Right ventricle myocardium superior (tissue), 1 donor: ENCODE results near the gene KATNAL2. TPM values are rescaled to one million over a fixed set of nuclear protein-coding genes. Genes with fewer than 3 reads are reported as not detected.
A peak's percentile ranks its signal among the peaks of the same experiment; 100 is the strongest.
"Not testable (repeated sequence)": the region's sequence is repeated elsewhere in the genome, so short reads cannot be mapped to it uniquely, and the experiment has no call there.

Experiments used
- ATAC-seq: fragments of 200-7000 bp; cut with Tn5 transposase; one replicate; pipeline ENCODE4 v1.9.1; 2020; ENCODE audit warnings: mild to moderate bottlenecking; ENCODE audit not compliant: poor library complexity
- DNase-seq: peaks from one replicate; pipeline ENCODE4 v3.0.0-alpha.2; 2020
- intact Hi-C: fragments of 100-400 bp; cut with DNase I; formaldehyde crosslinking; loops from one replicate; pipeline ENCODE4 v1.11.2; 2022
- total RNA-seq: library from RNA; stranded (reverse); fragmentation: NEBNext Ultra II Directional; extraction: Animal tissue kit (Norgen Biotek cat#: 25700); gene quantifications from one replicate; pipeline ENCODE4 v1.2.1, GENCODE V29; 2021
- donor health status: DM: no; HTN: yes; CAD: no; lungs with severe emphysema.

KATNAL2 gene
- total RNA-seq, 1 donor from 2014 or later = 3.0 TPM

DNA sequence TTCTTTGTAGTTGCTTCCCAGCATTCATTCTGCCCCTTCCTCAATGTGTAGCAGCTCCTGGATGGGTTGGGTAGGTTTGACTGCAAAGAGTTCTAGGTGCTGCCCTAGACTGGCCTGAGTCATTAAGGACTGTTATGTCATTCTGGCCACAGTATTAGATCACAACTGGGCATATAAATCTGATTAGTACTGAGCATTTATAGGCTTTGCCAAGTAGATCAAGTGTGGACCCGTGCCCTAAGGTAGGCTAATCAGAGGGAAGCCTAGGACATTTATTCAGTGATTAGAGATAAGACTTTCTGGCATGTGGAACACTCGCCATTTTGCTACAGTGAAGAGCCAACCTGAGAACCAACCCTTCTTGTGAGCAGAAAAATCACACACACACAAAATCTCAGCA is 2.7 kb downstream of the KATNAL2 start:
- ATAC-seq (no peak), DNase-seq (no peak)
- intact Hi-C loops = no loop called here

DNA sequence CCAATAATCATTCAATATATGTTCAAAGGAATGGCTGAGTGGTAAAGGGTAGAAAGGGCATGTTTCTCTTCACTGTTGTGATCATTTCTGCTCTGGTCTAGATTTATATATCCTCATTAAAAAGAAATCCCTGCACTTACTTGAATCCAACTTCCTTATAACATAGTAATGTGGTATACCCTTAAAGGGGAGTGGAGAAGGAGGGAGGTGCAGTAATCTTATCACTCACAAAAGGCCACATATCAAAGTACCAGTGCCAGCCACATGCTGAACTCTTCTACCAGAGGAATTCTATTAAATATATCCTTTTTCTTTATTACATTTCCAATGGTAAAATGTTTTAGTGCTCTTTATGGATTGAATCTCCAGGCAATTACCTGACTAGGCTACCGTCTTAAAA is 3.3 kb downstream of the KATNAL2 start:
- intact Hi-C loops = no loop called here
- DNase-seq = no peak
- no peak for ATAC-seq

DNA sequence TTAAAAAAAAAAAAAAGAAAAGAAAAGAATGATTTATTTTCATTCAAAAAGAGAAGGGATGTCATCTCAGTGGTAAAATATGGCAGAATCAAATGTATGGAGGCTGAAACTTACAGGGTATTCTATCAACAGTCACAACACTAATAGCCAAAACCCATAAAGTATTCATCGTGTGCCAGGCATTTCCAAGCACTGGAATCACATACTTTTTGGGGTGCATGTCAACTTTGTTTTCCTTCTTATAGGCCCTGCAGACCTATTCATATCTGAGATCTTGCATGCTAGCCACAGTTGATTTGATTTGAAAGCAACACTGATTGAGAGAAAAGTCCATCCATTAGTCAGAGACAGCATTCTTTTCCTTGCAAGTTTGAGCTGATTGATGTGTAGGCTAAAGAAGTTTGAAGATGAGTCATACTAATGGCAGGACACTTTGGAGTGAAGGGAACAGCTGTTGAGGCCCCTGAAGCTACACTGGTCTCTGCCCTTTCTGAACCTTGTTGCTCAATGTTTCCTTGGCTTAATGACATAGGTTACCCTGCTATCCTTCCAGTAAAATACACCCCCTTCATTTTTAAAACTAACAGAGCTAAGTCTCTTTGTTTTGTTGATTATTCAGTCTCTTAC is 22.0 kb downstream of the KATNAL2 start:
- intact Hi-C loops = no loop called here
- ATAC-seq (no peak), DNase-seq (no peak)

DNA sequence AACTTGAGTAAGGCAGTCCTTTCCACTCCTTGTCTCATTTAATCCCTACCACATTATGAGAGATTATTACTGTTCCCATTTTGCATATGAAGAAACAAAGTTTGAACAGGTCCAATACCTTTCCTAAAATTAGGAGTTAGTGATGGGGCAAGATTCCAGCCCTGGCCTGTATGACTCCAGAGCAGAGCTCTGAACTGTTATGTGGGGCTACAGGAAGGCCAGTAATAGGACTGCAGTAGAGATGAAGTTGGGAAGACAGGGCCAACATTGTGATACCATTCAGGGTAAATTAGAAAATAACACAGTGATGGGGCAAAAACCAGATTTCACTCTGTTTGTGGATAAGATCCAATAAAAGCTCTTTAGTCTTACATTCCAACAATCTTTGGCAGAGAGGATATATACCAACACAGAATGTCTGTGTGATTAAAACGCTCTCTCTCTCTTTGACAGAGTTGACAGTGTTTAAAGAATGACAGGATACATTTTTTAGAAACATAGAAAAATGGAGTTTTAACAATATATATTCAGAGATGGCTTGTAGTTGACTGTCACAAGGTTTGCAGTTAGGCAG is 22.7 kb downstream of the KATNAL2 start:
- intact Hi-C loops = no loop called here
- no peak for DNase-seq
- no peak for ATAC-seq

DNA sequence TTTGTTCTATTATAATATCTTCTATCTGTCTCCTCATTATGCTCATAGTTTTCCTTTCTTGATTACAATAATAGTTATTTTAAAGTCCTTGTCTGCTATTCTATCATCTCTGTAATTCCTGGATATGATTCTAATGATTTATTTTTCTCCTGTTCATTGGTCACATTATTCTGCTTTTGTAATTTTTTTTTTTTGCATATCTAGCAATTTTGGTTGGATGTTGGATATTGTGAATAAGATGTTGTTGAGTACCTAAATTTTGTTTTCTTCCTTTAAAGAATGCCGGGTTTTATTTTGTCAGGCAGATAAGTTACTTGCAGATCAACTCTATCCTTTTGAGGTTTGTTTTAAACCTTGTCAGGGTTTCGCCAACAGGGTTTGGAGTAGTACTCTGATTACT is 25.2 kb downstream of the KATNAL2 start:
- DNase-seq (no peak), ATAC-seq (no peak)
- intact Hi-C loops = no loop called here

DNA sequence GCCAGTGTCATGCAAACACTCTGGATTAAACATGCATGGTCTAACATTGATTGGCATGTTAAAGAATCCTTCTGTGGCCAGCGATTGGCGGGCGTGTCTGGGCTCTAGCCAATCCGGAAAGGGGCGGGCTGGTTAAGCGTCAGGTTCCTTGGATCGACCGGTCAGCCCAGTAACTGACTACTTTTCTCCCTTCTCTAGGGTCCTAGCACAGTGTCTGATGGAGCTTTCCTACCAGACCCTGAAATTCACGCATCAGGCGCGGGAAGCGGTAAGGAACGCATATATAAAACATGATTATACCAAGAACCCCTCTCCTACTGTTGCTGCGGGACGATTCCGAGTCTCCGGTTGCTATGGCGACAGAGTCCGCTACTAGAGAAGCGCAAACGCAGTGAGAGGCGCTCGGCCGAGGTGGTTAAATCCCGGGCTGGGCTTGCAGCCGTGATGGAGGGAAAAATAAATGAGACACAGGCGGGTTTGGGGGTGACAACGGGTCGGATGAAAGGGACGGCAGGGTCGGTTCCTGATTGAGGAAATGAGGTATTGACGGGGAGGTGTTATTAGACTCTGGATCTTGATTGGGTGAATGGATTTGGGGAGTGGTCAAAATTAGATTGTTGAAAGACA is 29.4 kb downstream of the KATNAL2 start:
- peak; percentile 89 for DNase-seq
- intact Hi-C loops = no loop called here
- ATAC-seq = peak; percentile 99

DNA sequence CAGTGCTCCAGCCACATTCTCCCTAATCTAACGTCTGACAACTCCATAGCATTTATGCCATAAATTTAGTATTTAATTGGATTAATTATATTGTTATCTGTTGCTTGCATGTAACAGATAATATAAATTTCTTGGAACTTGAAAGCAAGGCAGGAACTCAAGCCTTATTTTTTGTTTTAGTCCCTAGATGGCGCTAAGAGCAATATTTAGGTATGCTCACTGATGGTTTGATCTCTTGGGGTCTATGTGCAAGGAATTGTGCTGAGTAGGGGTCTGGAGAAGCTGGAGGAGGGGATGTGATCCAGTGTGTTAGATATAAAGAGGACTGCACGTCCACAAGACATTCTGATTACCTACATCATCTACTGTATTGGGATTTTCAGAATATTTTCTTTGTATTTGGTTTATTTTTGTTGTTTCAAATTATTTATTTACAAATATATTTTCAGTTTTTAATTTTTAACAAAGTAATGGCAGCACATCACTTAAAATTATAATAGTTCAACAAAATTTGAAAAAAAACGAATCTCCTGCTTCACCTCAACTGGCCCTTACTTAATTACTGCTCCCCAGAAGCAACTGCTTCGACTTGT is 32.8 kb downstream of the KATNAL2 start:
- ATAC-seq (no peak), DNase-seq (no peak)
- intact Hi-C loops = no loop called here

DNA sequence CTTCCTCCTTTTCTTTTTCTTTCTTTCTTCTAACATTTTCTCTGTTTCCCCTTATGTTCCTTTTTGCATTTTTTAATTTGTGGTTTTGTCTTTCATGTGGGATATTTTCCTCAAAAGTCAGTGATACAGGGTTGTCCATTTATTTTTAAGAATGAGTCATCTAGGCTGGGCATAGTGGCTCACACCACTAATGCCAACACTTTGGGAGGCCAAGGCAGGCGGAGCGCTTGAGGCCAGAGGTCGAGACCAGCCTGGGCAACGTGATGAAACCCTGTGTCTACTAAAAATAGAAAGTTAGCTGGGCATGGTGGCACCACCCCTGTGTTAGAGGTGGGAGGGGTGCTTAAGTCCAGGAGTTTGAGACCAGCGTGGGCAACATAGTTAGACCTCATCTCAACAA is 35.8 kb downstream of the KATNAL2 start:
- DNase-seq = no peak
- intact Hi-C loops = no loop called here
- no peak for ATAC-seq

DNA sequence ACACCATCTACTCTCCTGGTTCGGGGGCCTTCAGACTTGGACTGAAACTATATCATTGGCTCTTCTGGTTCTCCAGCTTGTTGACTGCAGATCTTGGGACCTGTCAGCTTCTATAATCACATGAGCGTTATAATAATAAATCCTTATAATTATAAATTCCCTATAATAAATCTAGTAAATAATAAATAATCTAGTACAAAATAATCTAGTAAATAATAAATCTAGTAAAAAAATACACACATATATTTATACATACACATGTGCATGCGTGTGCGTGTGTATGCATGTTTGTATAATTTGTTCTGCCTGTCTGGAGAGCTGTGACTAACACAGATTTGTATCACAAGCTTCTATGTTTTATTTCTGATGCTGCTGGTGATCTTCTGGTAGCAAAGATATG is 40.8 kb downstream of the KATNAL2 start:
- ATAC-seq = no peak
- DNase-seq = no peak
- intact Hi-C loops = no loop called here

DNA sequence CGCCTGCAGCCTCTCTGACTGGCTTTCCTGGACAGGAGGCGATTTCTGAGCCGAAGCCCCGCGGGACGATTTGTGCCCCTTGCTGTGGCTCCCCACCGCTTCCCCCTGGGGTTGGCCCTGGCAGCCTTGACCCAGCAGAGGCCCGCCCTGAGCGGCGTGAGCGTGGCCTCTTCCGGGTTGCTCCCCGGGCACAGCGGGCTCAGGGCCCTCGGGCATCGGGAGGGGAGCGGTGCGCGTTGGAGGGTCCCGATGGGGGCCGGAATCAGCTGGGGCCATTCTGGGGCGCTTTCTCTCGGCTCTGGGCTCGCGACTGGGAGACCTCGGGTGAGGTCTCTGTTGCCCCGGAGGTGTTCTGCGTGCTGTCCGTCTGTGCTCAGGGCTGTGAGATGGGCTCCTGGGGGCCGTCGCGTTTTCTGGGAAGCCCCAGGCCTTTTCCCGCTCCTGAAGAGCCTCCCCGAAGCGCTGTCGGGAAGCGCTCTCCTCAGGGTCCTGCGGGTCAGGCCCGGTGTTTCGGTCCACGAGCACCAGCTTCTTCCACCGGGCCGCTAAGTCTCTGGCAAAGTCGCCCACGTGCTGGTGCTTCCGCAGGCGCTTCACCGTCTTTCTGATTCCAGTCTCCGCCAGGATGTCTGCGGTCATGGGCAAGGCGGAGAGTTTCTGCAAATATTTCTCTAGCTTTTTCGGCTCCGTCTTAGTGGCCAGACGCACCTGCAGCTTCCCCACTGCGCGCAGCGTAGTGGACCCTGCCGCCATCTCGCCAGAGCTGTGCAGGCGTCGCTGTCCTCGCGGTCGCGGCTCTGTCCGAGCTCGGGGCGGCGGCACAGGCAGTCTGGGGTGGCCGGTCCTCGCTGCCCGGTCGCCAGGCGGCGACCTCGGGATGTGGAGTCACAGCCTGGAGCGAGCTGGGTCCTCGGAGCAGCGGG is 46.5 kb downstream of the KATNAL2 start:
- ATAC-seq = peak; percentile 37
- DNase-seq, intact Hi-C loops: not testable (repeated sequence)

DNA sequence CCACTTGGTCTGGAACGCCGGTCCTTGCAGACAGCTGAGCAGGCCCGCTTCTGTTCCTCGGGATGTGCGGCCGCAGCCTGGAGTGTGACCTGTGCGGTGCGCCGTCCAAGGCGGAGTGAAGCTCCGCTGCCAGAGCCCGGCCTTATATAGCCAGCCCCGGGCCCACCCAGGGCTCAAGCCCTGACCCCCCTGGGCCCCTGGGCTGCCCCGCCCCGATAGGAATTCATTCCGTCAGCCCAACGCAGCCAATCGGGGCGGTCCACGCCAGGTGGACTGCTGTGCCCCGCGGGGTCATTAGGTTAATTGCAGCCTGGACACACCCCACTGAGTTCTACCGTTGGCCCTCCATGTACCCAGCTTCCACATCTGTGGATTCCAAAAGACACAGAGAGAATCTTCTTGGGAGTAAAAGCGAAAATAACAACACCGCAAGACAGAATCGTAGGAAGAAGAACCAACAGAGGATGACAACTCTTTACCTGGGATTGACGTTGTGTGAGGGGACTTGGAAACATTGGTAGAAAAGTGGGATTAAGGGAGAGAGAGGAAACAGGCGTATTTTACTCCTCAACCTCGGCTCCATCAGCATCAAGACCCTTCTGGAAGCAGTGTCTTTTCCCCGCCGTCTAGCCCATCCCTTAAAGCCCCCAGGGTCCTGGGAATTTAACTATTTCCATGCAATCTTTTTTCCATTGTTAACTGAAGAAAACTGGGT is 47.3 kb downstream of the KATNAL2 start:
- ATAC-seq = peak; percentile 40
- intact Hi-C loops, DNase-seq: not testable (repeated sequence)

DNA sequence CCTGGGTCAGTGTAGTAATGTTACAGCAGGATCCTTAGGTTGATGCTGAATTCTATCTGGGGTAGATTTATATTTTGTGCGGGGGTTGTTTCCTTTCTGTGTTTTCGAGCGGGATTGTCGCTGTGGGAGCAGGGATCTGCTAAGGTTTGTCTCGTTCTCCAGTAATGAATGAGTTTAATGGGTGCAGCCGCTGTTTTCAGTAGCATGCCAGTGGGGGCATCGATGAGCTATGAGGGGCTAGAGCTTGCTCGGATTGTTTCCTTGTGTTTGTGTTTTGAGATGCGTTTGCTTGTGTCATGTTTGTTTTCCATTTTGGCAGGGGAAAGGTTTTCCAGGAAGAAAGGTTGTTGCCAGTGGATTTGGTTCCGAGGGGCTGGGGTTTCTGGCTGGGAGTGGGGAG is 48.9 kb downstream of the KATNAL2 start:
- intact Hi-C loops, DNase-seq, ATAC-seq: not testable (repeated sequence)

DNA sequence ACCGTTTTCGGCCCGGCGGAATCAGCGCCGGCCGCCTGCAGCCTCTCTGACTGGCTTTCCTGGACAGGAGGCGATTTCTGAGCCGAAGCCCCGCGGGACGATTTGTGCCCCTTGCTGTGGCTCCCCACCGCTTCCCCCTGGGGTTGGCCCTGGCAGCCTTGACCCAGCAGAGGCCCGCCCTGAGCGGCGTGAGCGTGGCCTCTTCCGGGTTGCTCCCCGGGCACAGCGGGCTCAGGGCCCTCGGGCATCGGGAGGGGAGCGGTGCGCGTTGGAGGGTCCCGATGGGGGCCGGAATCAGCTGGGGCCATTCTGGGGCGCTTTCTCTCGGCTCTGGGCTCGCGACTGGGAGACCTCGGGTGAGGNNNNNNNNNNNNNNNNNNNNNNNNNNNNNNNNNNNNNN is 52.1 kb downstream of the KATNAL2 start:
- intact Hi-C loops, DNase-seq, ATAC-seq: not testable (repeated sequence)

DNA sequence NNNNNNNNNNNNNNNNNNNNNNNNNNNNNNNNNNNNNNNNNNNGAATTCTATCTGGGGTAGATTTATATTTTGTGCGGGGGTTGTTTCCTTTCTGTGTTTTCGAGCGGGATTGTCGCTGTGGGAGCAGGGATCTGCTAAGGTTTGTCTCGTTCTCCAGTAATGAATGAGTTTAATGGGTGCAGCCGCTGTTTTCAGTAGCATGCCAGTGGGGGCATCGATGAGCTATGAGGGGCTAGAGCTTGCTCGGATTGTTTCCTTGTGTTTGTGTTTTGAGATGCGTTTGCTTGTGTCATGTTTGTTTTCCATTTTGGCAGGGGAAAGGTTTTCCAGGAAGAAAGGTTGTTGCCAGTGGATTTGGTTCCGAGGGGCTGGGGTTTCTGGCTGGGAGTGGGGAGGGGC is 102.5 kb downstream of the KATNAL2 start:
- DNase-seq, ATAC-seq, intact Hi-C loops: not testable (repeated sequence)

DNA sequence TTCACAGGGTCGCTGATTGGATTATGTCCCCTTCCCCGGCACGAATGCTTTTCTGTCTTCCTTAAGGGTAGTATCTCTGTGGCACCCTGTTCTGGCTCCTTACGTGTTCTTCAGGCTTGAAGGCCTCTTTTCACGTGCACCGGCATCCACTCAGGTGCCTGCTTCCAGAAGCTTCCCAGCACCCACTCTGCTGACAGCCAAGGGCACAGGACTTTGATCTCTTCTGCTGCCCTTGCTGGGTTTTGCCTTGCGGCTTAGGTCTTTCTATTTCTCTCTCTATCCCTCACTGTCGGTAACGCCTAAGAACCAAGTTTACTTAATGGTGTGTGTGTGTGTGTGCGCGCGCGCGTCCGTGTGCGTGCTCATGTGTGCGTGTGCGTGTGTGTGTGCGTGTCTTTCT is 103.4 kb downstream of the KATNAL2 start:
- intact Hi-C loops, ATAC-seq, DNase-seq: not testable (repeated sequence)

DNA sequence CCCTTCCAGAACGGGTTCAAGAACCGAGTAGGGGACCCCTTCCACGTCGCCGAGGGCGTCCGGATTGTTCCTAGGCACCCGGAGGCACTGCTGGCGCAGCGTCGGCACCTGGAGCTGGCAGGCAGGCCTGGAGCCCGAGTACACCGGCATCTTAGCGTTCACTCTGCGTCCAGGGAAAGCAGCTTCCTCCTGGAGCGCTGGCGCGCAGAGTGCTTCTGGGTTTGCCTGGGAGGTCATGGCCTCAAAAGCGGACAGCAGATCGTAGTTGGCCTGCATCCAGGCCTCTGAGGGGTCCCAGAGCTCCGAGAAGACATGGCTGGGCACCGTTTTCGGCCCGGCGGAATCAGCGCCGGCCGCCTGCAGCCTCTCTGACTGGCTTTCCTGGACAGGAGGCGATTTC is 105.4 kb downstream of the KATNAL2 start:
- ATAC-seq, DNase-seq, intact Hi-C loops: not testable (repeated sequence)

DNA sequence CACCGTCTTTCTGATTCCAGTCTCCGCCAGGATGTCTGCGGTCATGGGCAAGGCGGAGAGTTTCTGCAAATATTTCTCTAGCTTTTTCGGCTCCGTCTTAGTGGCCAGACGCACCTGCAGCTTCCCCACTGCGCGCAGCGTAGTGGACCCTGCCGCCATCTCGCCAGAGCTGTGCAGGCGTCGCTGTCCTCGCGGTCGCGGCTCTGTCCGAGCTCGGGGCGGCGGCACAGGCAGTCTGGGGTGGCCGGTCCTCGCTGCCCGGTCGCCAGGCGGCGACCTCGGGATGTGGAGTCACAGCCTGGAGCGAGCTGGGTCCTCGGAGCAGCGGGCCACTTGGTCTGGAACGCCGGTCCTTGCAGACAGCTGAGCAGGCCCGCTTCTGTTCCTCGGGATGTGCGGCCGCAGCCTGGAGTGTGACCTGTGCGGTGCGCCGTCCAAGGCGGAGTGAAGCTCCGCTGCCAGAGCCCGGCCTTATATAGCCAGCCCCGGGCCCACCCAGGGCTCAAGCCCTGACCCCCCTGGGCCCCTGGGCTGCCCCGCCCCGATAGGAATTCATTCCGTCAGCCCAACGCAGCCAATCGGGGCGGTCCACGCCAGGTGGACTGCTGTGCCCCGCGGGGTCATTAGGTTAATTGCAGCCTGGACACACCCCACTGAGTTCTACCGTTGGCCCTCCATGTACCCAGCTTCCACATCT is 106.5 kb downstream of the KATNAL2 start:
- ATAC-seq = peak; percentile 38
- intact Hi-C loops, DNase-seq: not testable (repeated sequence)
